Measurements from ENCODE around the gene OR52K1. TPM values are rescaled to one million over a fixed set of nuclear protein-coding genes. Genes with fewer than 3 reads are reported as not detected.
"Not testable (repeated sequence)": the region's sequence is repeated elsewhere in the genome, so short reads cannot be mapped to it uniquely, and the experiment has no call there.

The OR52K1 gene
- total RNA-seq, 1 donor from 2014 or later, result not detected

DNA sequence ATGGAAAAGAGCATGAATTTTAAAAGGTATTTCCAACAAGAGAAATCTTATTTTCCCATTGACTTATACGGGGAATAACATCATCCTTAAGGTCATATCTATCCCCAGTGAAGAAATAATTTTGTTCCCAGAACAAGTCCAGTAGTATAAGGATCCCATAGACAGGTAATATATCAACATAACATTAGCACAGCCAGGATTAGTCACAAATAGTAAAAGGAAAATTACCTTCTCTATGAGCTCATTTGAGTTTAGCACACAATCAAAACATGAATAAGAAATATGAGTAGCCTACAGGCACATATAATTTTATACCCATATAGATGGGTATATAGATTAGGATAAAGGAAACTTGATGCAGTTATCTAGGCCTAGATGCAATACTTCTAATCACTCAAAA is 2.8 kb upstream of the OR52K1 start:
- H3K4me1 ChIP-seq, result no peaks in the 10 kb centered on the region
- no peak for DNase-seq (ENCODE audit: low spot score in 2 of 2)
- H3K27me3 ChIP-seq, result no peaks in the 10 kb centered on the region
- TF ChIP-seq, protein P1, sequence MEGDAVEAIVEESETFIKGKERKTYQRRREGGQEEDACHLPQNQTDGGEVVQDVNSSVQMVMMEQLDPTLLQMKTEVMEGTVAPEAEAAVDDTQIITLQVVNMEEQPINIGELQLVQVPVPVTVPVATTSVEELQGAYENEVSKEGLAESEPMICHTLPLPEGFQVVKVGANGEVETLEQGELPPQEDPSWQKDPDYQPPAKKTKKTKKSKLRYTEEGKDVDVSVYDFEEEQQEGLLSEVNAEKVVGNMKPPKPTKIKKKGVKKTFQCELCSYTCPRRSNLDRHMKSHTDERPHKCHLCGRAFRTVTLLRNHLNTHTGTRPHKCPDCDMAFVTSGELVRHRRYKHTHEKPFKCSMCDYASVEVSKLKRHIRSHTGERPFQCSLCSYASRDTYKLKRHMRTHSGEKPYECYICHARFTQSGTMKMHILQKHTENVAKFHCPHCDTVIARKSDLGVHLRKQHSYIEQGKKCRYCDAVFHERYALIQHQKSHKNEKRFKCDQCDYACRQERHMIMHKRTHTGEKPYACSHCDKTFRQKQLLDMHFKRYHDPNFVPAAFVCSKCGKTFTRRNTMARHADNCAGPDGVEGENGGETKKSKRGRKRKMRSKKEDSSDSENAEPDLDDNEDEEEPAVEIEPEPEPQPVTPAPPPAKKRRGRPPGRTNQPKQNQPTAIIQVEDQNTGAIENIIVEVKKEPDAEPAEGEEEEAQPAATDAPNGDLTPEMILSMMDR (IDR thresholded peaks at IDR 0.05), result no peak
- H3K27ac ChIP-seq, result no peak overlapping the region
- no peaks in the 10 kb centered on the region for H3K36me3 ChIP-seq
- intact Hi-C loops (cut with DNase I), result no loop called here
- H3K4me3 ChIP-seq, result no peak overlapping the region
- H3K9me3 ChIP-seq, result no peaks in the 10 kb centered on the region

DNA sequence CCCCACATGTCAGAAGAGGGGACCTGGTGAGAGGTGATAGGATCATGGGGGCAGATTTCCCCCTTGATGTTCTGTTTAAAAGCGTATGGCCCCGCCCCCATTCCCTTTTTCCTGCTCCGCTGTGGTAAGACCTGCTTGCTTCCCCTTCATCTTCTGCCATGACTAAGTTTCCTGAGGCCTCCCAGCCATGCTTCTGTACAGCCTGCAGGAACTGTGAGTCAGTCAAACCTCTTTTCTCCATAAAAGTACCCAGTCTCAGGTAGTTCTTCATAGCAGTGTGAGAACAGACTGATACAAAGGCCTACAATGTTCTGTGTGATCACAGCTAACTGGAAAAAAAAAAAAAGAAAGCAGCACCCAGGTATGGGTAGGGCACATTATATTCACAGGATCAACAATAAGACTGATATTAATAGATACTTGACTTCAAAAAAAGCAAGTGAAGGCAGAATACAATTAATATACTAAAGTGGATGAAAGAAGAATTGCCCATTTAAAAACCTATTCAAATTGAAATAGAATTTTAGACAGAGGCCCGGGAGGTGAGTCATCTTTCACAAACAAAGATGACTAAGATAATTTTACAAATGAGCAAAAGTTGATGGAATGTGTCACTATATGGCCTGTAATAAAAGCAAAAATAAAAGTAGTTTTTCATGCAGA is 1.7 kb upstream of the OR52K1 start:
- no peak overlapping the region for H3K4me3 ChIP-seq
- no peak overlapping the region for H3K27ac ChIP-seq
- no peaks in the 10 kb centered on the region for H3K9me3 ChIP-seq
- intact Hi-C loops (cut with DNase I), result no loop called here
- no peak for DNase-seq (ENCODE audit: low spot score in 2 of 2)
- H3K27me3 ChIP-seq, result no peaks in the 10 kb centered on the region
- no peaks in the 10 kb centered on the region for H3K4me1 ChIP-seq
- no peaks in the 10 kb centered on the region for H3K36me3 ChIP-seq
- TF ChIP-seq, protein P1 (IDR thresholded peaks at IDR 0.05), result no peak

DNA sequence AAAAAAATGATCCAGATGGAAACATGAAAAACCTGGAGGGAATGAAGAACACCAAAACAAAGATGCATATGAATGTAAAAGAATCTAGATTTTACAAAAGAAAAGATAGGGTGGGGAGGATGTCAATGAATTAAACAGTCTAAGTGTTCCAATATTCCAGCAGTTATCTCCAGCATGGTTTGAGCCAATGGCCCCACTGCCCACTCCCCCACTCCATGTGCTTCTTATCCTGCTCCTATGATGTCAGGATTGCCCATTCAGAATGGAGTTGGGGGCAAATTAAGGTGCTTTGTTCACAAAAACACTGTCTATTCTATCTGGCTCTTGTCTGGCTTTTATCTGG is 1.2 kb upstream of the OR52K1 start:
- no peaks in the 10 kb centered on the region for H3K27me3 ChIP-seq
- TF ChIP-seq, protein P1 (IDR thresholded peaks at IDR 0.05), result no peak
- intact Hi-C loops (cut with DNase I), result no loop called here
- H3K4me1 ChIP-seq, result no peaks in the 10 kb centered on the region
- H3K36me3 ChIP-seq, result no peaks in the 10 kb centered on the region
- no peak for DNase-seq (ENCODE audit: low spot score in 2 of 2)
- no peak overlapping the region for H3K4me3 ChIP-seq
- no peak overlapping the region for H3K27ac ChIP-seq
- no peaks in the 10 kb centered on the region for H3K9me3 ChIP-seq

DNA sequence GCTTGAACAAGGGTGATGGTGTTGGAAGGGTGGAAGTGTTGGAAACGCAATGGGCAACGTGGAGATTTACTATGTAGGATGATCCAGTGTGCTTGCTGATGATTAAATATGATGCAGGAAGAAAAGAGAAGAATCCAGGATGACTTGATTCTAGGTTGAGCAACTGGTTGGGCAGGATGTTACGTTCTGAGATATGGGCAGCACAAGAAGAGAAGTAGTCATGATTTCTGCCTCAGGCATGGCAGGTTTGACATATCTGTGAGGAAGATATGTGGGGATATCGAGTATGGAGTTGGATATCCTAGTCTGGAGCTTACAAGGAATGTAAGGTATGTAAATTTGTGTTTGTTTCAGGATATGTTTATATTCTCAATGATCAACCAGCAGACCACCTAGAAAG is 1.9 kb downstream of the OR52K1 start:
- Histone ChIP-seq H3K4me3 (no peak overlapping the region), H3K36me3 (no peaks in the 10 kb centered on the region), H3K27ac (no peak overlapping the region), H3K27me3 (no peaks in the 10 kb centered on the region), H3K9me3 (no peaks in the 10 kb centered on the region), H3K4me1 (no peaks in the 10 kb centered on the region)
- intact Hi-C loops (cut with DNase I), result no loop called here
- TF ChIP-seq, protein P1 (IDR thresholded peaks at IDR 0.05), result no peak
- no peak for DNase-seq (ENCODE audit: low spot score in 2 of 2)

DNA sequence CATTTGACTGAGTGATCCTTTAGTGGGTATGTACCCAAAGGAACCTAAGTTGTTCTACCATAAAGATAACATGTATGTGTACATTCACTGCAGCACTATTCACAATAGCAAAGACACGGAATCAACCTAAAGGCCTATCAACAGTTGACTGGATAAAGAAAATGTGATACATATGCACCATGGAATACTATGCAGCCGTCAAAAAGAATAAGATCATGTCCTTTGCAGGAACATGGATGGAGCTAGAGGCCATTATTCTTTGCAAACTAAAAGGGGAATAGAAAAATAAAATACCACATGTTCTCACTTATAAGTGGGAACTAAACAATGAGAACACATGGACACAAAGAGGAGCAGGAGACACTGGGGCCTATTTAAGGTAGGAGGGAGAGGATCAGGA is 9.0 kb downstream of the OR52K1 start:
- intact Hi-C loops (cut with DNase I); DNase-seq (ENCODE audit: low spot score in 2 of 2); H3K4me1 ChIP-seq; H3K36me3 ChIP-seq; H3K4me3 ChIP-seq; H3K27me3 ChIP-seq; H3K9me3 ChIP-seq; H3K27ac ChIP-seq: not testable (repeated sequence)

DNA sequence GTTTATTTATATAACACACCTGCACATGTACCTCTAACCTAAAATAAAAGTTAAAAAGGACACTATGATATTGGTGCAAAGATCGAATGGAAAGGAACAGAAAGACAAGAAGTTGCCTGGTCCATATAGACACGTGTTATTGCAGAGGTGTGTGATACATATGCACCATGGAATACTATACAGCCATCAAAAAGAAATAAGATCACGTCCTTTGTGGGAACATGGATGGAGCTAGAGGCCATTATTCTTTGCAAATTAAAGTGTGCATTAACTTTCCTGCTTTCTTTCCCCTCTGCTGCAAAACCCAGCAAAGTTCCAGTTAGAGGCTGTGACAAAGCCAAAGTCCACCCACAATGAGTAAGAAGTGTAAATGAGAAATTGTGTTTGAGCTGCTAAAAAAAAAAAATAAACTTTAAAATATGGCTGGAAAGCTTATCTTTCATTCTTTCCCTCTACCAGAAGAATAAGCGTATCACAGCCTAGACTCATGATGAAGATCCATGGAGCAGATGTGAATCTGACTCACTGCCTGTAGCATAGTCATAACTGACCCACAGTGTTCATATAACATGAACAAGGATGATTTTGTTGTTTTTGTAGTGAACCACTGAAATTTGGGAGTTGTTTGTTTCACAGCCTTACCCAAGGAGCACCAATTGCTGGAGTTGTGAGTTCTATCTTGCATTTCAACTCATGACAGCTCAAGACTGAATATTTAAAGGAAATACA is 9.6 kb downstream of the OR52K1 start:
- intact Hi-C loops (cut with DNase I), result no loop called here
- H3K4me1 ChIP-seq, result no peaks in the 10 kb centered on the region
- TF ChIP-seq, protein P1 (IDR thresholded peaks at IDR 0.05), result no peak

More for the DNA sequence above, 9.6 kb downstream of the OR52K1 start:
- H3K36me3 ChIP-seq, result no peaks in the 10 kb centered on the region
- no peak for DNase-seq (ENCODE audit: low spot score in 2 of 2)
- no peak overlapping the region for H3K27ac ChIP-seq
- no peak overlapping the region for H3K4me3 ChIP-seq
- no peaks in the 10 kb centered on the region for H3K9me3 ChIP-seq
- H3K27me3 ChIP-seq, result no peaks in the 10 kb centered on the region

Data from ascending aorta (tissue), 2 donors.